Immature natural killer cell (primary cell): ENCODE results near the gene DAB1. TPM values are rescaled to one million over a fixed set of nuclear protein-coding genes. Genes with fewer than 3 reads are reported as not detected.
"Not testable (repeated sequence)": the region's sequence is repeated elsewhere in the genome, so short reads cannot be mapped to it uniquely, and the experiment has no call there.

Experiments
- DNase-seq, 3 donors: peaks; one replicate each; pipeline ENCODE4 v3.0.0; 2022; ENCODE audit warnings: mixed read lengths in 1 of 3
- H3K27ac Mint-ChIP-seq, 6 donors: one replicate each; pipeline ENCODE4 v1.8.0; 2020; ENCODE audit warnings: mixed read lengths in 6 of 6, mild to moderate bottlenecking in 5 of 6, inconsistent platforms in 4 of 6, moderate library complexity in 3 of 6
- H3K27me3 Mint-ChIP-seq, 3 donors: one replicate each; pipeline ENCODE4 v1.8.0; 2020 to 2021; ENCODE audit warnings: low read depth in 3 of 3, mild to moderate bottlenecking in 3 of 3, mixed read lengths in 3 of 3, moderate library complexity in 3 of 3, inconsistent platforms in 1 of 3
- H3K36me3 Mint-ChIP-seq, 3 donors: one replicate each; pipeline ENCODE4 v1.8.0; 2020; ENCODE audit warnings: mixed read lengths in 3 of 3, inconsistent platforms in 2 of 3, mild to moderate bottlenecking in 2 of 3
- H3K4me1 Mint-ChIP-seq, 2 donors: one replicate each; pipeline ENCODE4 v1.8.0; 2020; ENCODE audit warnings: inconsistent platforms in 2 of 2, mild to moderate bottlenecking in 2 of 2, mixed read lengths in 2 of 2, moderate library complexity in 1 of 2
- H3K4me3 Mint-ChIP-seq, 5 donors: one replicate each; pipeline ENCODE4 v1.8.0; 2020; ENCODE audit warnings: mild to moderate bottlenecking in 5 of 5, mixed read lengths in 5 of 5, inconsistent platforms in 3 of 5, moderate library complexity in 3 of 5
- H3K9me3 Mint-ChIP-seq, 6 donors: one replicate each; pipeline ENCODE4 v1.8.0; 2020; ENCODE audit warnings: mild to moderate bottlenecking in 6 of 6, mixed read lengths in 6 of 6, inconsistent platforms in 4 of 6, moderate library complexity in 3 of 6
- polyA plus RNA-seq, 3 donors: library from polyadenylated mRNA; unstranded; fragments of 300-500 nt; fragmentation: Illumina TruSeq; gene quantifications; one replicate each; pipeline ENCODE4 v1.2.3, GENCODE V29; 2021

The DAB1 gene
- polyA plus RNA-seq, 3 donors from 2014 or later = 0.88 TPM; not detected in 2

- no peaks in the 10 kb centered on the region for H3K4me1 Mint-ChIP-seq
- no peaks in the 10 kb centered on the region for H3K36me3 Mint-ChIP-seq
- no peak for DNase-seq
- no peak overlapping the region for H3K4me3 Mint-ChIP-seq
- H3K27me3 Mint-ChIP-seq = peaks cover 1 to 2% (median 2%) of the 10 kb centered on the region in 3 donors
- peaks cover 0 to 3% (median 0%) of the 10 kb centered on the region in 6 donors for H3K9me3 Mint-ChIP-seq
- no peak overlapping the region for H3K27ac Mint-ChIP-seq
These were observed 317.6 kb downstream of the DAB1 start for GRCh38 chr1:57106296-57106695.

GRCh38 chr1:57102561-57103326, 321.1 kb downstream of the DAB1 start:
- H3K27ac Mint-ChIP-seq = no peak overlapping the region
- no peaks in the 10 kb centered on the region for H3K36me3 Mint-ChIP-seq
- H3K4me1 Mint-ChIP-seq = no peaks in the 10 kb centered on the region
- H3K27me3 Mint-ChIP-seq = peaks cover 0 to 5% (median 1%) of the 10 kb centered on the region in 3 donors
- peaks cover 0 to 5% (median 0%) of the 10 kb centered on the region in 6 donors for H3K9me3 Mint-ChIP-seq
- DNase-seq = no peak
- no peak overlapping the region for H3K4me3 Mint-ChIP-seq

GRCh38 chr1:57101209-57101608, 322.7 kb downstream of the DAB1 start:
- peaks cover 0 to 3% (median 0%) of the 10 kb centered on the region in 6 donors for H3K9me3 Mint-ChIP-seq
- no peak overlapping the region for H3K4me3 Mint-ChIP-seq
- H3K27ac Mint-ChIP-seq = no peak overlapping the region
- no peaks in the 10 kb centered on the region for H3K4me1 Mint-ChIP-seq
- no peak for DNase-seq
- no peaks in the 10 kb centered on the region for H3K36me3 Mint-ChIP-seq
- peaks cover 0 to 5% (median 1%) of the 10 kb centered on the region in 3 donors for H3K27me3 Mint-ChIP-seq

GRCh38 chr1:57094749-57095148, 329.1 kb downstream of the DAB1 start:
- no peak for DNase-seq
- Mint-ChIP-seq H3K27ac (no peak overlapping the region), H3K4me3 (no peak overlapping the region), H3K4me1 (no peaks in the 10 kb centered on the region), H3K36me3 (no peaks in the 10 kb centered on the region), H3K9me3 (no peaks in the 10 kb centered on the region), H3K27me3 (peaks cover 0 to 9% (median 4%) of the 10 kb centered on the region in 3 donors)

GRCh38 chr1:57093122-57093521, 330.7 kb downstream of the DAB1 start:
- Mint-ChIP-seq H3K27me3 (peaks cover 0 to 4% (median 4%) of the 10 kb centered on the region in 3 donors), H3K36me3 (no peaks in the 10 kb centered on the region), H3K4me3 (no peak overlapping the region), H3K27ac (no peak overlapping the region), H3K4me1 (no peaks in the 10 kb centered on the region), H3K9me3 (no peaks in the 10 kb centered on the region)
- DNase-seq = no peak

- Mint-ChIP-seq H3K27me3 (peaks cover 0 to 6% (median 4%) of the 10 kb centered on the region in 3 donors), H3K36me3 (no peaks in the 10 kb centered on the region), H3K27ac (no peak overlapping the region), H3K4me3 (no peak overlapping the region), H3K9me3 (no peaks in the 10 kb centered on the region), H3K4me1 (no peaks in the 10 kb centered on the region)
- no peak for DNase-seq
These were observed 332.2 kb downstream of the DAB1 start for GRCh38 chr1:57091642-57092041.

- Mint-ChIP-seq H3K4me3 (no peak overlapping the region), H3K4me1 (no peaks in the 10 kb centered on the region), H3K27me3 (peaks cover 0 to 4% (median 3%) of the 10 kb centered on the region in 3 donors), H3K9me3 (no peaks in the 10 kb centered on the region), H3K36me3 (no peaks in the 10 kb centered on the region), H3K27ac (no peak overlapping the region)
- DNase-seq = no peak
These were observed 334.0 kb downstream of the DAB1 start for GRCh38 chr1:57089855-57090254.

- H3K4me3 Mint-ChIP-seq = no peak overlapping the region
- DNase-seq = no peak
- H3K36me3 Mint-ChIP-seq = no peaks in the 10 kb centered on the region
- H3K4me1 Mint-ChIP-seq = no peaks in the 10 kb centered on the region
- H3K27ac Mint-ChIP-seq = no peak overlapping the region
- H3K9me3 Mint-ChIP-seq = no peaks in the 10 kb centered on the region
- H3K27me3 Mint-ChIP-seq = peaks cover 0 to 3% (median 2%) of the 10 kb centered on the region in 3 donors
These were observed 334.6 kb downstream of the DAB1 start for GRCh38 chr1:57089221-57089620.

- Mint-ChIP-seq H3K27ac (no peak overlapping the region), H3K4me1 (no peaks in the 10 kb centered on the region), H3K4me3 (no peak overlapping the region), H3K9me3 (no peaks in the 10 kb centered on the region), H3K36me3 (no peaks in the 10 kb centered on the region), H3K27me3 (peaks cover 0 to 3% (median 0%) of the 10 kb centered on the region in 3 donors)
- no peak for DNase-seq
These were observed 335.2 kb downstream of the DAB1 start for GRCh38 chr1:57088653-57089052.

- H3K9me3 Mint-ChIP-seq, DNase-seq, H3K36me3 Mint-ChIP-seq, H3K27me3 Mint-ChIP-seq, H3K27ac Mint-ChIP-seq, H3K4me1 Mint-ChIP-seq, H3K4me3 Mint-ChIP-seq: not testable (repeated sequence)
These were observed 336.2 kb downstream of the DAB1 start for GRCh38 chr1:57087660-57088059.

GRCh38 chr1:57086154-57086553, 337.7 kb downstream of the DAB1 start:
- DNase-seq = no peak
- Mint-ChIP-seq H3K9me3 (no peaks in the 10 kb centered on the region), H3K27me3 (peaks cover 0 to 3% (median 0%) of the 10 kb centered on the region in 3 donors), H3K27ac (no peak overlapping the region), H3K36me3 (no peaks in the 10 kb centered on the region), H3K4me1 (no peaks in the 10 kb centered on the region), H3K4me3 (no peak overlapping the region)

- no peak for DNase-seq
- H3K4me3 Mint-ChIP-seq = no peak overlapping the region
- peaks cover 0 to 5% (median 2%) of the 10 kb centered on the region in 3 donors for H3K27me3 Mint-ChIP-seq
- H3K36me3 Mint-ChIP-seq = no peaks in the 10 kb centered on the region
- H3K4me1 Mint-ChIP-seq = no peaks in the 10 kb centered on the region
- no peak overlapping the region for H3K27ac Mint-ChIP-seq
- H3K9me3 Mint-ChIP-seq = no peaks in the 10 kb centered on the region
These were observed 339.2 kb downstream of the DAB1 start for GRCh38 chr1:57084701-57085100.

- Mint-ChIP-seq H3K27me3 (peaks cover 0 to 5% (median 2%) of the 10 kb centered on the region in 3 donors), H3K4me1 (no peaks in the 10 kb centered on the region), H3K27ac (no peak overlapping the region), H3K9me3 (no peaks in the 10 kb centered on the region), H3K36me3 (no peaks in the 10 kb centered on the region), H3K4me3 (no peak overlapping the region)
- no peak for DNase-seq
These were observed 341.0 kb downstream of the DAB1 start for GRCh38 chr1:57082711-57083439.

- Mint-ChIP-seq H3K27me3 (peaks cover 0 to 7% (median 3%) of the 10 kb centered on the region in 3 donors), H3K9me3 (peaks cover 0 to 3% (median 0%) of the 10 kb centered on the region in 6 donors), H3K4me3 (no peak overlapping the region), H3K36me3 (no peaks in the 10 kb centered on the region), H3K27ac (no peak overlapping the region), H3K4me1 (no peaks in the 10 kb centered on the region)
- no peak for DNase-seq
These were observed 344.3 kb downstream of the DAB1 start for GRCh38 chr1:57079454-57080157.
